ENCODE measurements around the gene BGLAP.

DNA sequence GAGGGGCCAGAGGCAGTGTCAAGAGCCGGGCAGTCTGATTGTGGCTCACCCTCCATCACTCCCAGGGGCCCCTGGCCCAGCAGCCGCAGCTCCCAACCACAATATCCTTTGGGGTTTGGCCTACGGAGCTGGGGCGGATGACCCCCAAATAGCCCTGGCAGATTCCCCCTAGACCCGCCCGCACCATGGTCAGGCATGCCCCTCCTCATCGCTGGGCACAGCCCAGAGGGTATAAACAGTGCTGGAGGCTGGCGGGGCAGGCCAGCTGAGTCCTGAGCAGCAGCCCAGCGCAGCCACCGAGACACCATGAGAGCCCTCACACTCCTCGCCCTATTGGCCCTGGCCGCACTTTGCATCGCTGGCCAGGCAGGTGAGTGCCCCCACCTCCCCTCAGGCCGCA, at the start of gene BGLAP:
- TF ChIP-seq CTCF (conservative IDR thresholded peaks at IDR 0.05; ENCODE audit: low read length) (no peak), EZH2phosphoT487 (IDR thresholded peaks at IDR 0.05; ENCODE audit: borderline replicate concordance) (no peak)

All from Loucy (cell line).